Dermis microvascular lymphatic vessel endothelial cell (primary cell): Measurements from ENCODE around the gene FBXO47. TPM values are rescaled to one million over a fixed set of nuclear protein-coding genes. Genes with fewer than 3 reads are reported as not detected.
A peak's percentile ranks its signal among the peaks of the same experiment; 100 is the strongest.

Experiments
- DNase-seq, 2 donors: peaks; one replicate each; pipeline versions ENCODE4 v3.0.0 to v3.0.0-alpha.2; 2010; ENCODE audit warnings: low read depth in 2 of 2
- total RNA-seq: library from RNA; depleted of rRNA; stranded (reverse); fragments of >200 nt; gene quantifications from 2 replicates; pipeline ENCODE4 v1.2.1, GENCODE V29; 2014

FBXO47 gene
- total RNA-seq, 1 donor from 2014 or later = under 0.01 TPM

DNA sequence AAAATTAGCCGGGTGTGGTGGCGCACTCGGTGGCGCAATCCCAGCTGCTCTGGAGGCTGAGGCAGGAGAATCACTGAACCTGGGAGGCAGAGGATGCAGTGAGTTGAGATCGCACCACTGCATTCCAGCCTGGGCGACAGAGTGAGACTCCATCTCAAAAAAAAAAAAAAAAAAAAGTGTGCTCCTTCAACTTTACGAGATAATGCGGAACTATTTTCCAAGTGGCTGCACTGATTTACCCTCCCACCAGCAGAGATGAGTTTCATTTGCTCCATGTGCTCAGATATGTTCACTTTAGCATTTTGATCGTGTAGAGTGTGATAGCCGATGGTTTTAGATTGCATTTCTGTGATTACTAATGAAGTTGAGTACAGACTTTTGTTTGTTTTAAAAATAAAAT lies 61.8 kb downstream of the FBXO47 start:
- no peak for DNase-seq

DNA sequence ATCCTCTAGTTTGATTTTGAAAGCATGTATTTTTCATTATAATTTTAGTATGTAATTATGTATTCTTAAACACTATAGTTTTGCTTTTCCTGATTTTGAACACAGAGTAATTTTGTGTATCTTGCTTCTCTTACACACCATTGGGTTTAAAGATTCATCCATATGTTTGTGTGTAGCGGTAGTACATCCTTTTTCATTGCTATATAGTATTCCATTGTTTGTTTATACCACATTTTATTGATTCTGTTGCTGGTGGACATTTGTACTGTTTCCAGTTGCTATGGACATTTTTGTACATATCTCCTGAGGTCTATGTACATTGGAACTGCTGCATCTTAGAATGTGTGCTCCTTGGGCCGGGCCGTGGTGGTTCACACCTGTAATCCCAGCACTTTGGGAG lies 62.3 kb downstream of the FBXO47 start:
- no peak for DNase-seq

DNA sequence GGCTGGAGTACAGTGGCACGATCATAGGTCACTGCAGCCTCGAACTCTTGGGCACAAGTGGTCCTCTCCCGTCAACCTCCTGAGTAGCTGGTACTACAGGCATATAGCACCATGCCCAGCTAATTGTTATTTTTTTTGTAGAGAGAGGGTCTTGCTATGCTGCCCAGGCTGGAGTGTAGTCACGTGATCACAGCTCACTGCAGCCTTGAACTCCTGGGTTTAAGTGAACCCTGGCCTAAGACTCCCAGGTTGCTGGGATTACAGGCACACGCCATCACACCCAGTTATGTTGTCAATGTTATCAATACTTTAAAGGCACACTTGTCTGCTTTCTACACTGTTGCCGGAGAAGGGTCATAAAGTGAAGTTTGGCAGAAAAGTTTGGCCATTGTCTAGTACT lies 63.8 kb downstream of the FBXO47 start:
- DNase-seq = no peak

DNA sequence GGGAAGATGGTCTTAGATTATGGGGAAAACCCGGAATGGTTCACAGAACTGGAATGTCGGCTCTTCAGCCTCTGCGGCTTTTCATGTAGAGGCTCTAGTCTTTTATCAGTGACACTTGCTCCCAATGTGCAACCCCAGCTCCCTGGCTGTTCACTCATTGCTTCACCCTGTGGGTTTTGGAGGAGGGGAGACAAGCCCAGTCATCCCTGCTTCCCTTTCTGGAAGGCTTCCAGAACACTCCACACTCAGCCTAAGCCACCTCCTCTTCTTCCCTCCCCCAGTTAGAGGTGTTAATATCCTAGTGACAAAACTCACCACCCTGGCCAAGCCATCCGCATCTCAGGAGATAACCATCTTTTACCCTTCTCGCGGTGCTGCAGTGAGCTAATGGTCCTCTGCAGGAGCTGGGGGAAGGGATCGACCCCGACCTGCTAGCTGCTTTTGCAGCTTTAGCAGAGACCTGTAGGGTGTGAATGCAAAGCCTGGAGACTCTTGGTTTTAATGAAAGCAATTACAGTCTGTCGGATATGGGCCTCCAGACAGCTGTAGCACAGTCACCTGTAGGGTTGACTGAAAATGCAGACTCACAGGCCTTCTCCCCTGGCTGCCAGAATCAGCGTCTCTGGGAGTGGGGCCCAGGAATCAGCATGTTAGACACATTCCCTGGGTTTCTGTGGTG lies 66.1 kb downstream of the FBXO47 start:
- DNase-seq = peak in 1 of 2 donors; percentile 77

DNA sequence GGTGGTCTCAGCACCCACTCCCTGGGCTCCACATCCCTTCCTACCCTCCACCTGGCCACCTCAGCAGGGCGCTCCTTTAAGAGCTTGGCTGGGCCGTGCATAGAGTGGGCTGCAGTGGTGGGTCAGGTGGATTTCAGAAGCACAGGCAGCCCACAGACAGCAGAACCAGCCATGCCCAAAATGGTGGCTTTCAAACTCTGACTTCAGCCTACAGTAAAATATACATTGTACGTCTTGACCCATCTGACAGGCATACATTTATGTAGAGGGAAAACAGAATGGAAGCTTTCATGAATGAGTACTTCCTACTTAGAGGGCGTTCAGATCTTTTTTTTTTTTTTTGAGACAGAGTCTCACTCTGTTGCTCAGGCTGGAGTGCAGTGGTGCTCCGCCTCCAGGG lies 67.8 kb downstream of the FBXO47 start:
- DNase-seq = no peak

DNA sequence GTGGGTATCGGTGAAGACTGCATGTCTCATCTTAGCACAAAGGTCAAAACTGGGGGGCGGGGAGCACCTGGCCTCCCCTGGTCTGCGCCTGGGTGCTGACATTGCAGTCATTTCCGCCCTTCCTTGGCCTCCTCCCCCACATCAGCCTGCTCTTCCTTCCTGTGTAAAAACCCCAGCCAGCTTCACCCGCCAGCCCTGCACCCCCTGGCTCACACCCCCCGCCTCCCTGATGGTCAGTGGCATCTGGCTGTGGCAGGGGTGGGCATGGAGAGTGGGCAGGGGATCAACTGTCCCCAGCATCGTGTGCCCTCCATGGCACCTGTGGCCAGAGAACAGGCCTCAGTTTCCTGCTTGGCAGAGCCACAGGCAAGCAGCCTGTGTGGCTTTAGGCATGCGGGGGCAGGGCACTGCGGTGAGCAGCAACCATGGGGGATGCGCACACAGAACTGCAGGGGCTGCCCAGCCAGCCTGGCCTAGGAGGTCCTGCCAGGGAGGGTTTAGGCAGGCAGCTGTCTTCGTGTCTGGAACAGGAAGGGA lies 68.3 kb downstream of the FBXO47 start:
- DNase-seq = peak in 1 of 2 donors; percentile 84

DNA sequence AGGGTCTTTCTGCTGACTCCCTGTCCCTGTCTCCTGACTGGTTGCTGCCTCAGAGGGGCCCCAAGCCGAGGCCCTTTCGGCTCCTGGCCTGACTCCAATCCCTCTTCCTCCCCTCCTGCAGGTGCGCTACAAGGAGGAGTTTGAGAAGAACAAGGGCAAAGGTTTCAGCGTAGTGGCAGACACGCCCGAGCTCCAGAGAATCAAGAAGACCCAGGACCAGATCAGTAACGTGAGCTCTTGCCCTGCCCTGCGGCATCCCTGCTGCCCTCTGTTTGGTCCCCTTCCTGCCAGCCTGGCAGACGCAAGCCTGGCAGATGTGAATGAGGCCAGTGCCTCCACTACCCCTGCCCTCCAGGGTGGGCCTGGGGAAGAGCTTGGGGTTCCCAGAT lies 68.9 kb downstream of the FBXO47 start:
- DNase-seq = no peak

DNA sequence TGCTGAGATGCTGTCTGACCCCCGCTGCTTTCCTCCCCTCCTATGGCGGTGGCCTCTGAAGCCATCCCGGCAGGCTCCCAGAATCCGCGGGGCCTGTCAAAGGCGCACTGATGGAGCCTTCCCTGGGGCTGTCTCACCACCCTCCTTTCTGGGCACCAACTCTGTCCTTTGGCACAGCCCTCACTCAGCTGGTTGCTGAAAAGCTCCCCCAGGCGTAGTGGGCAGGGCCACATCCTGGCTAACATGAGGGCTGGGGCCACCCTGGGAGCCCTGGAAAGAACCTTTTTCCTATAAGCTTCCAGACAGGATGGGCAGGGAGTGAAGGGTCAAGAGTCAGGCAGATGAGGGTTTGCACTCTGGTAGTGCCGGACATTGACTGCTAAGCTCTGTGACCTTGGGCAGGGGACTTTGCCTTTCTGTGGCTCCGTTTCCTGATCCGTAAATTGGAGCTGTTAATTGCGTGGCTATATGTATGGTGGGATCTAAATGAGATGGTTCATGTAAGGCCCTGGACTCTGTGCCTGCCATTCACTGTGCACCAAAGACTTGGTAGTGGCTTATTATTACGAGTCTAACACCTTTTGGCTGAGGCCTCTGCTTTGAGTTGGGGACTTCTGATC lies 69.4 kb downstream of the FBXO47 start:
- peak; percentile 69 to 84 for DNase-seq

DNA sequence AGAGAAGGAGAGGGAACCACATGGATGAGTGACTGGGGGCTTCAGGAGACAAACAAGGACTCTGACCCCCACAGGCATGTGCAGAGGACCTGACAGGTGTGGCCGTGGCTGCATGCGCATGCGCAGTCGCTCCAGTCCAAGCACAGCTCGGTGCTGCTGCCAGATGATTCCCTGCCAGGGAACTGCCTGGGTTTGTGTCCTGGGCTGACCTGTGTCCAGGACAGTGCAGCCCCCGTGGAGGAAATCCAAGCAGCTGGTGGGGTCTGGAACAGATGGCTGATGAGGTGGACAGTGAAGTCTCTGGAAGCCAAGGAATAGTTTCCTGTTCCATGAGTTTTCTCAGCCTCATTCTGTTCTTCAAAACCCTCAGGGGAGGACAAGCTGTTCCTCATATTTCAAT lies 70.0 kb downstream of the FBXO47 start:
- peak; percentile 48 to 66 for DNase-seq

DNA sequence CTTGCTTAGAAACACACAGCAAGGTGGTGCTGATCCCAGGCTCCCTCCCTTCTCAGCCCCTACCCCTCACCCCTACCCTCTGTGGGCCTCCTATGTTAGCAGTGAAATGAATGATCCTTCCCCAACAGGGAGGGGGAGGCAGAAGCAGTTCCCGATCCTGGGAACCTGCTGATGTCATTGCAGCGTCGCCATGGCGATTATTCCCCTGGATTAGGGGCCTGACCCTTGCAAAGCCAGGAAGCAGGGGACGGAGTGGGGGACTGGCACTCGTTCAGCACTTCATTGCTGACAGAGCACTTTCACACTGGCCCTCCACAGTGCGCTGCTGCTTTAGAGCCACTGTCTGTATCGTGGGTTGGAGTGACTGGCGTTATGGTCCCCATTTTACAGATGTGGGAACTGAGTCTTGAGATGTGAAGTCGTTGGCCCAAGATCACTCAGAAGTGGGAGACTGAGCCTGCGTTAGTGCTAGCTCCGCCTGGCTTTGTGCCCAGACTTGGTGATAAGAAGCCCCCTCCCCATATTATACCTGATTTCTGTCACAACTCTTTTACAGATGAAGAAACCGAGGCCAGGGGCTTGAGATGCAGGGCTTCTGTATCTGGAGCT lies 70.8 kb downstream of the FBXO47 start:
- DNase-seq = peak; percentile 76 to 84

DNA sequence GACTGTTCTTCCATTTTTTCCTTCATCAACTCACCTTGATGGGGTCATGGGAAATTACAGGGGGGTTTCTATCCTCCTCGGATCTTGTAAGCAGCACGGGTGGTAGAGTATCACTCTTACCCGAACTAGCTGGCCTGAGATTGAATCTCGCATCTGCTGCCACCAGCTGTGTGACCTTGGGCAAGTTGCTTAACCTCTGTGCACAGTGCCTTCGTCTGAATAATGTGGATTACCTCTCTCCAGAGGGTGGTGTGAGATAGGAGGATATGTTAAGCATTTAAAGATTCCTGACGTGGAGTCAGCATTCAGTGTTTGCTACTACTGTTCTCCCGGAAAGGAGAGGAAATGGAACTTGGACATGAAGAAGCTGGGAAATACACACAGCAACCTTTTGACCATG lies 72.9 kb downstream of the FBXO47 start:
- peak in 1 of 2 donors; percentile 37 for DNase-seq

DNA sequence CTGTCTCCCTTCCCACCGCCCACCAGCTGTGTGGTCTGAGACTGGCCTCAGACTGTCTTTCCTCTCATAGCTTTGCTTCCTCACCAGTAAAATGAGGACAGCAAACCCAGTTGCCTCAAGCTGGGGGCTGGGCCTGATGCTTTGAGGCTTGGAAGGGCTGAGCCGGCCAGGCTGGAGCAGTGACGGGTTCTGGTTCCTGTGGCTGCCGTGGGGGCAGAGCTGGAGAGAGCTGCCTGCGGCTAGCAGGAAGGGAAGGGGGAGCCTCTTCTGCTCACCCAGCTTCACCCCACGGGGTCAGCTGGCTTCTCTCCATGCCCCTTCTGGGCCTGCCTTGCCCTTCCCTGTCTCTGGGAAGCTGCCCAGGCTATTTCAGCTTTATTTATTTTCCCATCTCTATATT lies 73.6 kb downstream of the FBXO47 start:
- peak in 1 of 2 donors; percentile 49 for DNase-seq

DNA sequence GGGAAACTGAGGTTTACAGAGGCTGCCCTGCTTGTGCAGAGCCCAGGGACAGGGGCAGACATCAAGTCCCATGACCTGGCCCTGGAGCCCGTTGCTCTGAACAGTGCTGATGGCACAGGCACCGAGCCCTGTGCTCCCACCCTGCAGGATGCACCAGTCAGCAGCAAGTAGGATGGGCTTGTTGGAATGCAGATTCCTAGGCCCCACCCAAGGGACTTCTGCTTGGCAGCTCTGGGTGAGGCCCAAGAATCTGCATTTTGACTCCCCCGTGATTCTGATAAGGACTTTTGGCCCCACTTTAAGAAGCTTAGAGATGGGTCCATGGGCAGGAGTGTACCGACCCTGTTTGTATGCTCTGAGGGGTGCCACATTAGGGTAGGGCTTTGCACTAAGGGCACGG lies 74.1 kb downstream of the FBXO47 start:
- DNase-seq = no peak

DNA sequence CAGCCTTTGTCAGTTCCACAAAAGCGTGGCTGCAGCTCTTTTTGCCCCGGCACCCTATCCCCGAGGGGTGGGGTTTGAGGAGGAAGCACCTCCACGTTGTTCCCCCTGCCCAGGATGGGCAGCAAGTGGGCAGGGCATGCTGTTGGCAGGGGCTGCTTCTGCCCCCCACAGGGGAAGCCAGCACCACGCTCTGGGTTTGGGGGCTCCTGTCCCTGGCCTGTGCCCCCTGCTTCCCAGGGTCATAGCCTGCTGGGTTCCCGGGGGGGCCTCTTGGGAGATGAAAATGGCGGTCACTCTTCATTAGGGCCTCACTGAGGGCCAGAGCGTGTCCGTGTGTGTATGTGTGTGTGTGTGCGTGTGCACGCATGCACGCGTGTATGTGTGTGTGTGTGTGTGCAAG lies 74.6 kb downstream of the FBXO47 start:
- no peak for DNase-seq

DNA sequence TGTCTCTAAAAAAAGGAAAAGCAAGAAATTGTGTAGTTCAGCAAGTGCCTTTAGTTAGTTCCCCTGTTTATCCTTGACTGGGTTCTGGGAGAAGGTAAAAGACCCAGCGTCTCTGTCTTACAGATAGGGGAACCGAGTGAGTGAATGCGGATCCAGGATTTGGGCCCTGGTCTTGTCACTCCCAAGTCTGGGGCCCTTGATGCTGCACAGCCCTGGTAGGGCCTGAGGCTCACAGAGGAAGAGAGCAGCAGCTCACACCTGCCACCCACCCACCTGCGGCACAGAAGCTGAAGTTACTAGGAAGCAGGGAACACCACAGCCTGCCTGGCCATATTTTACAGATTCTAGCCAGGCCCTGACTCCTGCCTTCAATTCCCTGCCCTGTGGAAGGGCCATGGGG lies 75.1 kb downstream of the FBXO47 start:
- DNase-seq = no peak

DNA sequence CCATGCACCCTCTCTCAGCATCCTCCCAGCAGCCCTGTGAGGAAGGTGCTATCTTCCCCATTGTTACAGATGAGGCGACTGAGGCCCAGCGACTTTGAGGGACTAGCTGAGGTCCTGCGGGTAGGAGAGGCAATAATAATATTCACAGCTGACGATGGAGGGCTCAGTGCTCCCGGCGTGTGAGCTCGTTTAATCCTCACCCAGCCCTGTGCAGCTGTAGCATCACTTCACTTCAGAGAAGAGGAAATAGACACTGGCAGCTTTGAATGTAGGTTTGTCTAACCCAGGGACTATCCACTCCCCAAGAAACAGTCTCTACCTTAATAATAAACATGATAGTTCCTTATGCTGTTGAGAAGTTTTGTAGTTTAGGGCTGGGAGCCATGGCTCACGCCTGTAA lies 75.8 kb downstream of the FBXO47 start:
- DNase-seq = no peak

DNA sequence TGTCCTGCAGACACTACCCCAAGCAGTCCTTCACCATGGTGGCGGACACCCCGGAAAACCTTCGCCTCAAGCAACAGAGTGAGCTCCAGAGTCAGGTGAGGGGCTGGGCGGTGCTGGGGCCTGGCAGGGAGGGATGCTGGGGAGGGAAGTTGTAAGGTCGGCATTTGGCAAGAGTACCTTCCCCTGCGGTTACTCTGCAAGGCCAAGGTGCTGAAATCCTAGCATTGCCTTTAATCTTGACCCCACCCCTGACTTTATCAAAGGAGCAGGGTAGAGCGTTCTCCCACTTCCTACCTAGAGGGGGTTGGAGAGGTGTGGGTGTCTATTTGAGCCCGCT lies 76.8 kb downstream of the FBXO47 start:
- no peak for DNase-seq

DNA sequence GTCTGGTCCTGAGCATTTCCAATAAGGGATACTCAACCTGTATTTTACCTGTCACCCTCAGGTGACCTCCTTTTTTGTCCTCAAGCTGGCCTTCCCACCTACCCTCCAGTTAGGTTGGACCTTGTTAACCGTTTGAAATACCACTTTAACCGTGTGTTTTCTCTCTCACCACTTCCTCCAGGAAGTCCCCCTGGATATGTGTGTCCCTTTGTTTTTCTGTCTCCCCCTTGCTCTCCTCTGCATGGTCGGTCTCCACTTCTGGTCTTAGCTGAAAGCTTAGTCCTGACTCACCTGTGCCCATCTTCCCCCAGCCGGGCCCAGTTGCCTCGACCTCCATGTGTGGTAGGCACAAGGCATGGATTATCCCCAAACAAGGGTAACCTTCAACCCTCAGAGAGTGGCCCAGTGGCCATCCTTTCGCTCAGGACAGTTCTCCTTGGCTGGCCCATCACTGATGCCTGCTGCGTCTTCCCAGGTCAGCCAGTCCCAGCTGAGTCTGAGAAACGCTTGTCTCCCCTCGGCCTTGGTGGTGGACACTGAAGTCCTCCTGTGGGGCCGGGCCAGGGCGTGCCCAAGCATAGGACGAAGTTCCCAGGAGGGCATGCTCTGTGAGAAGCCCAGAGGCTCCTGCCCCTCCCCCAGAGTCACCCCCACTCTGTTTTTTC lies 77.3 kb downstream of the FBXO47 start:
- no peak for DNase-seq

DNA sequence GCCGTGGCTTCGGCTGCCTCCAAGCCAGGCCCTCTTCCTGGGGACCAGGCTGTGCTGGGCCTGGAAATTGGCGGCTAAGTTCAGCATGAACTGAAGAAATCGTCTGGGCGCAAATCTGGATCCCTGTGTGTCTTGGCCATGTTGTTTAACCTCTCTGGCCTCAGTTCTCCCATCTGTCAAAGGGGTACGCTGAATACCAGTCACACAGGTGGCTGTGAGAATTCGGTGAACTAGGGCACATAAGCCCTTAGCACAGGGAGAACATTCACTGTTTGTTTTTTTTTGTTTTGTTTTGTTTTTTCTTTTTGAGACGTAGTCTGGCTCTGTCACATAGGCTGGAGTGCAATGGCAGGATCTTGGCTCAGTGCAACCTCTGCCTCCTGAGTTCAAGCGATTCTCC lies 78.4 kb downstream of the FBXO47 start:
- no peak for DNase-seq

DNA sequence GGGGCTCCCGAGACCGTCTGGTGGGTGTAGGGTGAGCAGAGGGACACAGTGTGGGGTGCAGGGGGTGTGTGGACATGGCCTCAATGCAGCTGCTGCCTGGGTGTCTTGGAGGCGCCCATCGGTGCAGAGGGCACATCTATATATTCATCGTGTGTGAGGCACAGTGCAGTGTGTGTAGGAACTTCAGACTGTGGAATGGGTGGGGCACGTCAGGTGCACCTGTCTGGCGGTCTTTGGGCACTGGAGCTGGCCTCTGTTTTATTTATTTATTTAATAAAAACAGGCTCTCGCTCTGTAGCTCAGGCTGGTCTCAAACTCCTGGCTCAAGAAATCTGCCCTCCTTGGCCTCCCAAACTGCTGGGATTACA lies 80.6 kb downstream of the FBXO47 start:
- DNase-seq = no peak
